Measurements from ENCODE around the gene KCTD2.
A peak's percentile ranks its signal among the peaks of the same experiment; 100 is the strongest.

KCTD2 gene

GRCh38 chr17:75099881-75100595 lies 53.0 kb downstream of the KCTD2 start:
- no peak for DNase-seq (ENCODE audit: low read depth in 2 of 2)

- no peak for DNase-seq (ENCODE audit: low read depth in 2 of 2)
These were observed 55.4 kb downstream of the KCTD2 start for GRCh38 chr17:75102385-75102821.

- no peak for DNase-seq (ENCODE audit: low read depth in 2 of 2)
These were observed 56.9 kb downstream of the KCTD2 start for GRCh38 chr17:75103601-75104554.

- no peak for DNase-seq (ENCODE audit: low read depth in 2 of 2)
These were observed 58.4 kb downstream of the KCTD2 start for GRCh38 chr17:75105126-75106080.

GRCh38 chr17:75108193-75108592 lies 61.2 kb downstream of the KCTD2 start:
- DNase-seq (ENCODE audit: low read depth in 2 of 2): no peak

- no peak for DNase-seq (ENCODE audit: low read depth in 2 of 2)
These were observed 62.0 kb downstream of the KCTD2 start for GRCh38 chr17:75109046-75109406.

- DNase-seq (ENCODE audit: low read depth in 2 of 2): peak; percentile 75
These were observed 62.6 kb downstream of the KCTD2 start, which contains the start of gene ARMC7 for GRCh38 chr17:75109407-75110233. Gene ARMC7 (plus strand): TSS chr17:75109969. CDS start chr17:75110289, 320 bp downstream.

GRCh38 chr17:75110234-75110937 lies 63.4 kb downstream of the KCTD2 start:
- no peak for DNase-seq (ENCODE audit: low read depth in 2 of 2)

- no peak for DNase-seq (ENCODE audit: low read depth in 2 of 2)
These were observed 64.8 kb downstream of the KCTD2 start for GRCh38 chr17:75111777-75112335.

- peak; percentile 81 to 82 for DNase-seq (ENCODE audit: low read depth in 2 of 2)
These were observed 67.0 kb downstream of the KCTD2 start for GRCh38 chr17:75113798-75114551.

GRCh38 chr17:75114552-75115314 lies 67.7 kb downstream of the KCTD2 start:
- no peak for DNase-seq (ENCODE audit: low read depth in 2 of 2)

Data from activated CD8-positive, alpha-beta memory T cell treated with anti-CD3 and anti-CD28 coated beads for 4 hours (primary cell).